Stromal cell of bone marrow (primary cell): ENCODE measurements around the gene DCAF4L1.

Experiments
- DNase-seq: peaks from one replicate; pipeline ENCODE4 v3.0.0-alpha.2; 2012; ENCODE audit warnings: low read depth

DCAF4L1 gene, protein sequence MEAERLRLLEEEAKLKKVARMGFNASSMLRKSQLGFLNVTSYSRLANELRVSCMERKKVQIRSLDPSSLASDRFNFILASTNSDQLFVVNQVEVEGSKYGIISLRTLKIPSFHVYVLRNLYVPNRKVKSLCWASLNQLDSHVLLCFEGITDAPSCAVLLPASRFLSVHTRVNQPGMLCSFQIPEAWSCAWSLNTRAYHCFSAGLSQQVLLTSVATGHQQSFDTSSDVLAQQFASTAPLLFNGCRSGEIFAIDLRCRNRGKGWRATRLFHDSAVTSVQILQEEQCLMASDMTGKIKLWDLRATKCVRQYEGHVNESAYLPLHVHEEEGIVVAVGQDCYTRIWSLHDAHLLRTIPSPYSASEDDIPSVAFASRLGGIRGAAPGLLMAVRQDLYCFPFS

DNA sequence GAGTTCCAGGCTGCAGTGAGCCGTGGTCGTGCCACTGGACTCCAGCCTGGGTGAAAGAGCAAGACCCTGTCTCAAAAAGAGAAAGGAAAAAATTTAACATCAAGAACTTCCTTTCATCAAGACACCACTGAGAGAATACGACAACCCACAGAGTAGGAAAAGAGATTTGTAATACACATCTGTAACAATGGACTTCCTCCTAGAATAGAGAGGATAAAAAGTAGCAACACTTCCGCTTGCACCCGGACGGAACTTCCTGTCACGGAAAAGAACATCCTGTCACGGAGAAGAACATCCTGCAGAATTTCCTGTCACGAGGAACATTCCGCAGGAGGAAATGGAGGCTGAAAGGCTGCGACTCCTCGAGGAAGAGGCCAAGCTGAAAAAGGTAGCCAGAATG is at the start of gene DCAF4L1:
DCAF4L1 (plus strand) TSS at position 301 of the 400 bp plus-strand sequence; CDS start at position 338, 37 bp downstream.
- DNase-seq = no peak

GRCh38 chr4:41932988-41933387 is 48.6 kb upstream of the DCAF4L1 start:
- DNase-seq = no peak

GRCh38 chr4:41933997-41934503 is 47.5 kb upstream of the DCAF4L1 start:
- DNase-seq = no peak

DNA sequence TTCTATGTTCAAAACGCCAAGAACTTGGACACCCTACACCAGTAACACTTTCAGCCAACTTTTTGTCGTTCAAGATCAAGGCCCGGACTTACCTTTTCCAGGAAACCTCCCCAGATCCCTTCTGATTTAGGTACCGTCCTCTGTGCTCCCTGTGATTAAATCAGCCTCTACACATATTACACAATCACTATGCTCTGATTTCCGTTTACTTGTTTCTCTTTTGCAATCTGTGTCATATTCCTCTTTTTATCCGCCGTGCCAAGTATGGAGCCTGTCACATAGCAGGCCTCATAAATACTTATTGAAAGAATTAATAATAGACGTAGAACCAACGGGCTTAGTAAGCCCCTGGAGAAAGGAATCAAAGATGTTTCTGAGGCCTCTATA is 47.0 kb upstream of the DCAF4L1 start:
- no peak for DNase-seq

DNA sequence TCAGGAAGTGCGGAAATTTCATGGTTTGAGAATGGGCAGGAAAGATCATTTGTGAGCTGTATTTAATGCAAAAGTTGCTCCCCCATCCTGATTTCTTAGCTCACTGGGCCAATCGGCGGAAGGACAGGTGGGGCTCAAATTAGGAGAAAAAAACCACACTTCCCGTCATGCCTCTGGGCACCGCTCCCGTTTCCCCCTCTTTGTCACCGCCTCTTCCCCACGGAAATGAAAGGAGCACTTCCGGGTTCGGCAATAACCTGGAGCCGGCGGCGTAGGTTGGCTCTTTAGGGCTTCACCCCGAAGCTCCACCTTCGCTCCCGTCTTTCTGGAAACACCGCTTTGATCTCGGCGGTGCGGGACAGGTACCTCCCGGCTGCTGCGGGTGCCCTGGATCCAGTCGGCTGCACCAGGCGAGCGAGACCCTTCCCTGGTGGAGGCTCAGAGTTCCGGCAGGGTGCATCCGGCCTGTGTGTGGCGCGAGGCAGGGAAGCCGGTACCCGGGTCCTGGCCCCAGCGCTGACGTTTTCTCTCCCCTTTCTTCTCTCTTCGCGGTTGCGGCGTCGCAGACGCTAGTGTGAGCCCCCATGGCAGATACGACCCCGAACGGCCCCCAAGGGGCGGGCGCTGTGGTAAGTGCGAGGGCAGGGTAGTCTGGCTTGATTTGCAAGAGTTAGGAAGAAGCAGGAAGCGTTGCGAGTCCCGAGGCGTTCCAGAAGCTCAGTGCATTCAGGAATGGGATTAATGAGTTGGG is 46.5 kb upstream of the DCAF4L1 start, which contains the start of gene TMEM33:
TMEM33 (plus strand) TSS at position 529 of the 751 bp plus-strand sequence; CDS start at position 585, 56 bp downstream.
- DNase-seq = peak; percentile 82

GRCh38 chr4:41935652-41936021 is 45.9 kb upstream of the DCAF4L1 start:
- DNase-seq = no peak

DNA sequence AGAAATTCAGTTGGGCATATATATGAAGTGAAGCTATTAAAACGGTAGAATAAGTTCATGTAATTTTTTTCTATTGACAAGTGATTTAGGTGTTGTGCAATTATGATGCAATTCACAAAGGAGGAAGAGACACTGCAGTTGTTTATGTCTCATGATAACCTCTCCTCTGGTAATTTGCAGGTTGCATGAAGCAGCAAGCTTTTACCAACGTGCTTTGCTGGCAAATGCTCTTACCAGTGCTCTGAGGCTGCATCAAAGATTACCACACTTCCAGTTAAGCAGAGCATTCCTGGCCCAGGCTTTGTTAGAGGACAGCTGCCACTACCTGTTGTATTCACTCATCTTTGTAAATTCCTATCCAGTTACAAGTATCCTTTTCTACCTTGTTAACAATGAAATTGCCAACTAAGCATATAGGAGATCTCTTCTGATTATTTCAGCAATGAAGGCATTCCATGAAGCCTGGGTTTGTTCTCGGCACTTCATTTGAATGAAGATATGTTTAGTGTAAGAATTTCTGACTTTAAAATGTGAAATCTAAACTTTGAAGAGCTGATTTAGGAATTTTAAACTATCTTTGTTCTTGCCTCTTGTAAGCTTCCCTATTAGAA is 42.4 kb upstream of the DCAF4L1 start:
- no peak for DNase-seq

- DNase-seq = no peak
Measured at GRCh38 chr4:41940834-41941233, 40.7 kb upstream of the DCAF4L1 start.

GRCh38 chr4:41943506-41943905 is 38.0 kb upstream of the DCAF4L1 start:
- no peak for DNase-seq

GRCh38 chr4:41944089-41944488 is 37.5 kb upstream of the DCAF4L1 start:
- DNase-seq = no peak

DNA sequence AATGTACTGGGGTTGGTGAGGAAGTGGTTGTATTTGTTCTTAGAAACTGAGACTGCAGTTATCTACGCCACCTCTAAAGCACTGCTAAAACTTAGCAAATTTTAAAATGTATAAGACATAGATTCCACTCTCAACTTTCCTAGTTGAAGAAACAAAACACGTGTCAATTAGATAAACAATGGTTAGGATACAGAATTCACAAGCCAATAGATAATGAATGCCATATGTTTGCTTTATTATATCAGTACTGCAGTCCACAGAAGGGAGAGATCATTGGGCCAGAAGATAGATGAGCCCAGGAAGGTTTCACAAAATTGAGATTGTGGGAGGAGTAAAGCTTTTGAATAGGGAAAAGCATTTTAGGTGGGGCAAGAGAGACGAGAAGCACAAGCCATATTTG is 32.0 kb upstream of the DCAF4L1 start:
- no peak for DNase-seq

DNA sequence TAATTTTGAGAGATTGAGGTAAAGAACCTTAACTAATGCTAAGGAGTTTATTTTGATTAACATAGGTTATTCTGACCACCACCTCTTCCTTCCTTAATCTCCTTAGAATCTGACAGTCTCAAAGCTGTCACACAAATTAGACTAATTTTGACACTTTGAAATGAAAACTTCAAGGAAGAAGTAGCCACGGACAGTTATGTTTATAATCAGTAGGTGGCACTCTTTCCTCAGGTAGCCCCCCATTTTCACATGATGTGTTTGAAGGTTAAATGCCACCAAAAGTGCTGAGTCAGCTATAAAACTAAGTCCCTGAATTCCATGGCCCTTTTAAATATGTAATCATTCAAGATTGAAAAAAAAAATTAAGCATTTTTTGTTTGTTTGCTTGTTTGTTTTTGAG is 23.9 kb upstream of the DCAF4L1 start:
- DNase-seq = no peak

- peak; percentile 3 for DNase-seq
Measured at GRCh38 chr4:41963105-41963504, 18.5 kb upstream of the DCAF4L1 start.

GRCh38 chr4:41964401-41964800 is 17.2 kb upstream of the DCAF4L1 start:
- DNase-seq = no peak

- DNase-seq = no peak
Measured at GRCh38 chr4:41967392-41967791, 14.2 kb upstream of the DCAF4L1 start.

GRCh38 chr4:41969671-41970070 is 11.9 kb upstream of the DCAF4L1 start:
- DNase-seq = no peak

DNA sequence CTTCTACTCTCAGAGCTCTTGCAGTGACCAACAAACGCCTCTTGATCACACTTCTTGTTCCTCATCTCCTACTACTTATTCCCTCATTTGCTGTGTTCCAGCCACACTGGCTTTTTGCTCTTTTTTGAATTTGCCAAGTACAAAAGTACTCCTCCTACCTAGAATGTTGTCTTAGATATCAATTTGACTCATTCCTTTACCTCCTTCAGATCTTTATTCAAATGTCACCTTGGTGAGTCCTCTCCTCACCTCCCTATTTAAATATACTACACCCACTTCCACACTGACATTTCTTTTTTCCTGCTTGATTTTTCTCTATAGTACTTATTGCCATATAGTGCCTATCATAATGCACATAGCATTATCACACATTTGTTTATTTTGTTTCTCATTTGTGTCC is 6.2 kb upstream of the DCAF4L1 start:
- DNase-seq = no peak

GRCh38 chr4:41976775-41977516 is 4.6 kb upstream of the DCAF4L1 start:
- DNase-seq = no peak

- DNase-seq = no peak
Measured at GRCh38 chr4:41977709-41978108, 3.8 kb upstream of the DCAF4L1 start.

GRCh38 chr4:41982716-41983115 is 1.2 kb downstream of the DCAF4L1 start:
- DNase-seq = no peak

DNA sequence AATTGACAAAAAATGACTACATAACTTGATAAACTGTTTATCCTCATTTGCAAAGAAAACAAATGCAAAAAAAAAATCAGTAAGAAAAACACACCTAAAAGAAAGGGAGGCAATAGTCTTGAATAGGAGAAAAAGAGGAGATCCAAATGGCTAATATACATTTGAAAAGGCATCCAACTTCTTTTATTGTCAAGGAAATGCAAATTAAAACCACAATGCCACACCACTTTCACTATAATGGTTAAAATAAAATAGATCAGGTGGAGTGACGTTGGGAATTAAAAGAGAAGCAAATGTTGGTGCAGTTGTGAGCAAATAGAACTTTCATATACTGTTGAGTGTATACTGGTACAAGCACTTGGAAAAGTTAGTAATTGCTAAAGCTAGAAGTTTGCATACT is 3.6 kb downstream of the DCAF4L1 start:
- DNase-seq = no peak

DNA sequence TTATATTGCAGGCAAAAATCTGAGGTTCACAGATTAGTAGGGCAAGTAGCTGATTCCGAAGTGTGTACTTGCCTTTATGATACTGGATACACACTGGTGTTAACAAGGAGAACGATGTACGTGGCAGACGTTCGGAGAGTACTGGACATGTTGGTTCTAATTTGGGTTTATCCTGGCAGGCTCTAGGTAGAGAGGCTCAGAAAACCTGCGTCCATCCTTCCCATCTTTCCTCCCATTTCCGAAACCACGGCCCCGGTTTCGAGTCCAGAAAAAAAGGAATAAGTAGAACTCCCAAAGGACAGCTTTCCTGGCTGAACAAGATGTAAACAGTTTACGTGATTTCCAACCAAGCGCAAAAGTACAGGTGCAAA is 8.4 kb downstream of the DCAF4L1 start:
- no peak for DNase-seq
